NCI-H1048 (cell line): ENCODE results near the gene TBL1X.
"Not testable (repeated sequence)": the region's sequence is repeated elsewhere in the genome, so short reads cannot be mapped to it uniquely, and the experiment has no call there.

Experiments used
- DNase-seq: peaks from one replicate; lab custom pipeline; 2025; lab: John Stamatoyannopoulos, UW

The TBL1X gene

GRCh38 chrX:9765737-9766097 lies 300.9 kb downstream of the TBL1X start, which contains the start of gene GPR143:
Gene GPR143, minus strand, starts transcription at chrX:9765847. Its CDS starts 30 bp downstream, at chrX:9765817.
- no peak for DNase-seq

GRCh38 chrX:9767375-9767774 lies 302.5 kb downstream of the TBL1X start:
- no peak for DNase-seq

DNA sequence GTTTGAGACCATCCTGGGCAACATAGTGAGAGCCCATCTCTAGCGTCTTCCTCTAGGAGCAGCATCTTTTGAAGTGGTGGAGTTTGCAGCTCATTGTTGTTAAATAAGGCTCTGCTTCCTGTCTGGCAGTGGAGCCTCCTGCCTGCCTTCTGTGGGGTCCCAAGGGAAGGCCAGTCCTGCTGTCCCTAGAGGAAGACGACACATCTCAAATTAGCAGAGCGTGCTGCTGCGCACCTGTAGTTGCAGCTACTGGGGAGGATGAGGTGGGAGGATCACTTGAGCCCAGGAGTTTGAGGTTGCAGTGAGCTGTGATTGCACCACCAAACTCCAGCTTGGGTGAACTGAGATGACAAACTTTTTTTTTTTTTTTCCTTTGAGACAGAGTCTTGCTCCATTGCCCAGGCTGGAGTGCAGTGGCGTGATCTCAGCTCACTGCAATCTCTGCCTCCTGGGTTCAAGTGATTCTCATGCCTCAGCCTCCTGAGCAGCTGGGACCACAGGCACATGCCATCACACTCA lies 303.5 kb downstream of the TBL1X start:
- DNase-seq: not testable (repeated sequence)

DNA sequence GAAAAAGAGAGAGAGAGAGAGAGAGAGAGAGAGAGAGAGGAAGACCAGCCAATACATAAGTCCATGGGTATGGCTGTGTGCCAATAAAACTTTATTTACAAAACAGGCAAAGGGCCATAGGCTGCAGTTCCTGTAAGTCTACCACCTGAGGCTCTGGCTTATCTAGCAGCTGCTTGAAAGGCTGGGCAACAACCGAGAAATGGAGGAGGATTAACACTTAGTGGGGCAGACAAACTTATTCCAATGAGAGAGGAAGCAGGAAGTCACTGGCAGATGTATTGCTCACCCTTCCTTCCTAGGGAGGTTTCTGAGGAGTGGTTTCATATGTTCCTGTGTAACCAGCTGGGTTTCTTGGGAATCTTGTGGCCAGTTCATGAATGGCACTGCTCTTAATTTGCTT lies 305.5 kb downstream of the TBL1X start:
- DNase-seq: no peak

- DNase-seq: no peak
Observed at GRCh38 chrX:9772943-9773342, 308.1 kb downstream of the TBL1X start.

GRCh38 chrX:9775930-9776329 lies 311.1 kb downstream of the TBL1X start:
- DNase-seq: no peak

- no peak for DNase-seq
Observed at GRCh38 chrX:9781941-9782340, 317.1 kb downstream of the TBL1X start.

DNA sequence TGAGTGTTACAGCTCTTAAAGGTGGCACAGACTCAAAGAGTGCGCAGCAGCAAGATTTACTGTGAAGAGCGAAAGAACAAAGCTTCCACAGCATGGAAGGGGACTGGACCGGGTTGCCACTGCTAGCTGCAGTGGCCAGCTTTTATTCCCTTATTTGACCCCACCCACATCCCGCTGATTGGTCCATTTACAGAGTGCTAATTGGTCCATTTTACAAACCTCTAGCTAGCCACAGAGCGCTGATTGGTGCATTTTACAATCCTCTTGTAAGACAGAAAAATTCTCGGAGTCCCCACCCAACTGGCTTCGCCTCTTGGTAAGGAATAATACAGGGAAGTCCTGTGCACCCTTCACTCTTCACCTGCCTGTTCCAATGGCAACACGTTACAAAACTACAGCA lies 319.5 kb downstream of the TBL1X start:
- no peak for DNase-seq

DNA sequence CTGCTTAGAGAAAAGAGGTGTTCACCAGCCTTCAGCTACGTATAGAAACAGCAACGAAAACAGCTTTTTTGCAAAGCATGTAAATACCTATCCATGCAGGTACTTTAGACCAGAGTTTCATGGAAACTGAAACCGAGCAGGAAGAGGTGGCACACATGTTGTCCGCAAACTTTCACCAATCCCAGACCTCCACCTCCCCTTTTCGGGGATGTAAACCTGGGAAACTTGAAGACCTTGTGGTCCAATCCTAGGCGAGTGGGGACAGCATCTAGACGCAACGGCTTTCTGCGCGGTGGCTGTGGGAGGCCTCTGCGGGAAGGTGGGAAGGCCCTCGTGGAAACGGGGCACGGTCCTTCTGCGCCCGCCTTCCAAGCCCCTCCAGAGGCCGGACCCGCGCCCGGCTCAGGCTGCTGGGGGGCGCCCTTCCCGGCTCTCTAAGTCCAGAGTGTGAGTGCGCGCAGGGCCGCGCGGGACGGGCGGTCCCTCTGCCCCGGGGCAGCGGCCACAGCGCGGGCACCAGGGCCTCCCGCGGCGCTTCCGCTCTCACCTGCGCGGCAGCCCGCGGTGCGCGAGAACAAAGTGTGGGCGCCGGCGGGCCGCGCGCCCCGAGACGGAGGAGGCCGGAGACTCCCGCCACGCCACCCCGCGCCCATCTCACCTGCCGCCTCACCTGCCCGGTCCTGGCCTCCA lies 320.5 kb downstream of the TBL1X start:
- no peak for DNase-seq

DNA sequence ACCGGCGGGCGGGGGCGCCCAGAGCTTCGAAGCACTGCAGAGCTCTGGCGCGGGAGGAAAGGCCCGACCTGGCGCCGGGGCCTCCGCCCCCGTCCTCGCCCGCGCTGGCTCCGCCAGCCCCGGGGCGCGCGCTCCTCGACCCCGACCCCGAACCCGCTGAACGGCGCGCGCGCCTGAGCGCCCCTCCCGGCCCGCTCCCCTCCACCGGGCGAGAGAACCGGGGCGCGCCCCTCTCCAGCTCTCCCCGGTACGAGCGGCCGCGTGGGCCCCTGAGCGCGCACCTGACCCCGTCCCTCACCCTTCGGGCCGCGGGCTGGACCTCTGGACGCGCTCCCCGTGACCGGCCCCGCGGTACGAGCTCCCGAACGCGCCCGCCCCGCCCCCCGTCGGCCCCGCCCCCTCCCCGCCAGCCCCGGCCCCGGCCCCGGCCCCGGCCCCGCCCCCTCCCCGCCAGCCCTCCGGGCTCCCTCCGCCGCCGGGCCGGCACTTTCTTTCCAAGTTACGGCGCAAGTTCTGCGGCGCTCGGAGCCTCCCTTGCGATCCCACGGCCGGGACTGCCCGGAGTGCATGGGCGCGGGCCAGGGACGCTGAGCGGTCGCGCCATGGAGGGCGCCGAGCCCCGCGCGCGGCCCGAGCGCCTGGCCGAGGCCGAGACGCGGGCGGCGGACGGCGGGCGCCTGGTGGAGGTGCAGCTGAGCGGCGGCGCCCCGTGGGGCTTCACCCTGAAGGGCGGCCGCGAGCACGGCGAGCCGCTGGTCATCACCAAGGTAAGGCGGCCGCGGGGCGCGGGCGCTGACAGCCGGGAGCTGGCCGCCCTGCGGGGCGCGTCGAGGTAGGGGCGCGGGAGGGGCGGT lies 321.3 kb downstream of the TBL1X start, which contains the start of gene SHROOM2:
Gene SHROOM2 (plus strand): TSS at position 486 of the 854 bp plus-strand sequence. CDS start 117 bp downstream, at position 603.
- no peak for DNase-seq

DNA sequence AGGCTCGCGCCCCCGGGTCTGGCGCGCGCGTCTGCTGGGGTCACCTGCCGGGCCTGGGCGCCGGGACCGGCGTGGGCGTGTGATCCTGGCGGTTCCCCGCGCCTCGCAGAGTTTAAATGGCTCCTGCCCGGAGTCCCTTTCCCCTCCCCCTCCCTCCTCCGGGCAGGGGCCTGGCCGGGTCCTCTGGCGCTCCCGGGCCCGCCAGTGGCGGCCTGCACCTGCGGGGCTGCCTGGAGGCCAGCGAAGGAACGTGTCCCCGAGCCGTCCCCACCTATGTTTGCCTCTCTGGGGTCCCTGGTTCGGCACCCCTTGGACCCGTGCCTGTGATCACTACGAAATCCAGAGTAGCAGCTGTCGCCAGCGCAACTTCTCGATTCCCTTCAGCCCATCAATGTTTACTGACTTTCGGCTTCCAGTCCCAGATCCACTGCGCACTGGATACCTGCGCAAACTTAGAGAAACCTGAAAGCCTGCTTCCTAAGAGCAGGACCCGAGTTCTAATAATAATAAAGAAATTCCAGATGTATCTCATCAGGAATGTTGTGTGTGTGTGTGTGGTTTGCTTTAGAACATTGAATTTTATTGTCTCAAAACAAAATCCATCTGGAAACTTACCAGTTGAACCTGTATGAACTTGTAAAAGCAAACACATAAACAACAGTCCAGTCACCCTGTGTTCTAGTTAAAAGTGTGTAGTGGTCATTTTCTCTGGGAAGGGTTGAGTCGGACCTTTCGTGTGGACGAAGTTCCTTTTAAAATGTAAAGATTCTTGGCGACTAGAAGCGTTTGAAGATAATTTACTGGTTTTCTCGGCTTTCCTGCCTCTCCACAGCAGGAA lies 322.2 kb downstream of the TBL1X start:
- no peak for DNase-seq

DNA sequence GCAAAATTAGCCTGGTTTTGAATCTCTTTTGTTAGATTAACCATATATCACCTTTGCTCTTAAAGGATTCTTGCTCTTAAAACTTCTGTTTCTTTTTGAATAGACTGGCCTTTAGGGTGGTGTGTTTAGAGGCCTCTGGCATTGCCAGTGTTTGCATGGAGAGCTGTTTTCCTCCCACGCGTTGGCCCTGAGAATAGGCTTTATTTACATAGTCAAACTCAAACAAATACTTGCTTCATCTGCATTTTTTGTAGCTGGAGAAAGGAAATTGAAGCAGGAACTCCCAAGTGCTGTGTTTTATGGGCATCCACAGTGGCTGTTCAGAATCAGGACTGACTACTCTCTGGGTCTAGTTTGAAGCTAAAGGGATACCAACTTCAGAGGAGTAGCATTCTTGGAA lies 324.1 kb downstream of the TBL1X start:
- DNase-seq: peak; percentile 50

DNA sequence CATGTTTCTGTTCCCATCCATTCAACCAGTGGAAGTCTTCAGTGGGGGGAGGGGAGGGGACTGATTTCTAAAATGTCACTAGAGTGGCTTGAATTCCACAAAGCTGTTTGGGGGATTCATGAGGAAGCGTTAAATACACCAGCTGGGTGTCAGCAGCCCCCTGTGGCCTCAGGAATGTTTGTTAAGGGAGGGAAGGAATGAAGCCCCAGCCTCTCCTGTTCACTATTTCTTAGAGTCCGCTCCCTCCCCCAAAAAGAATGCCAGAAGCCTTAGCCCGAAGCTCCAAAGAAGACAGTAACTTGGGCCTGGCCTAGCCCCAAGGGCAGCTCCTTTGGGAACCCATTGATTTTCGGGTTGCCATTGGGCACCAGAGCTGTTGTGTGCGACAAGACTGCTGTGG lies 324.7 kb downstream of the TBL1X start:
- DNase-seq: no peak
